HepG2 (cell line): ENCODE data around the gene IRAK1BP1. TPM values are rescaled to one million over a fixed set of nuclear protein-coding genes. Genes with fewer than 3 reads are reported as not detected.

Experiments
- ATAC-seq: fragments of 200-7000 bp; cut with Tn5 transposase; 3 replicates; pipeline ENCODE4 v1.9.1; 2020; ENCODE audit warnings: mild to moderate bottlenecking, moderate library complexity
- BruUV-seq: library from RNA; stranded (reverse); fragments of 400-500 nt; replicated peaks from 2 replicates; lab custom pipeline; 2021; lab: Mats Ljungman, UMichigan
- CTCF ChIA-PET: fragments of 300-600 bp; formaldehyde crosslinking; extraction: SDS; loops from one replicate; lab custom pipeline; 2021; ENCODE audit warnings: low total read pairs, inconsistent platforms, low intra/inter-chr PET ratio; lab: Yijun Ruan, JAX
- POLR2A ChIA-PET: fragments of 350-600 bp; sonication (Branson Sonifier 250); formaldehyde crosslinking; loops from one replicate; lab custom pipeline; 2020; ENCODE audit warnings: antibody characterized with exemption, inconsistent platforms; lab: Yijun Ruan, JAX
- DNase-seq: peaks from one replicate; pipeline ENCODE4 v3.0.0-alpha.2; 2015; ENCODE audit warnings: low spot score
- FAIRE-seq: peaks from 3 replicates; lab custom pipeline; 2011; peaks lifted over from hg19 to GRCh38; lab: Jason Lieb, UNC
- H2AFZ ChIP-seq: one replicate; pipeline ENCODE4 v1.6.1; 2011; ENCODE audit warnings: low read length, inconsistent platforms
- H3K27ac ChIP-seq: fragments of 300-600 bp; 3 replicates; pipeline ENCODE4 v1.8.0; 2011; ENCODE audit warnings: mixed run types, mild to moderate bottlenecking, mixed read lengths, low read length, inconsistent platforms; ENCODE audit not compliant: insufficient read depth; ENCODE audit errors: extremely low read length
- H3K27me3 ChIP-seq, 2 experiments: fragments of 200-600 bp in 1 of 2; 2 replicates in 1 of 2; 3 replicates in 1 of 2; pipeline versions ENCODE4 v1.6.0 to v1.8.0; 2011; ENCODE audit warnings: low read length in 2 of 2, mild to moderate bottlenecking in 2 of 2, moderate library complexity in 2 of 2, inconsistent platforms in 1 of 2; ENCODE audit not compliant: insufficient read depth in 2 of 2, control insufficient read depth in 1 of 2
- H3K36me3 ChIP-seq, 2 experiments: fragments of 200-600 bp in 1 of 2; replicated peaks in 1 of 2; 2 replicates in 1 of 2; 3 replicates in 1 of 2; pipeline versions ENCODE4 v1.5.1 to v1.8.0; 2011; ENCODE audit warnings: low read length in 2 of 2, inconsistent platforms in 1 of 2; ENCODE audit not compliant: insufficient read depth in 2 of 2, control insufficient read depth in 1 of 2
- H3K4me1 ChIP-seq: 2 replicates; pipeline ENCODE4 v1.5.1; 2012; ENCODE audit warnings: low read length, inconsistent platforms; ENCODE audit not compliant: insufficient read depth
- H3K4me2 ChIP-seq: 2 replicates; pipeline ENCODE4 v1.6.0; 2011; ENCODE audit warnings: low read depth, low read length, inconsistent platforms
- H3K4me3 ChIP-seq, 3 experiments: fragments of 200-600 bp in 1 of 3; sonication (generic), shearing (Covaris generic) in 1 of 3; replicated peaks in 1 of 3; 2 replicates each; pipeline ENCODE4 v1.5.1; 2011 to 2016; ENCODE audit warnings: low read length in 3 of 3, inconsistent platforms in 2 of 3, low read depth in 2 of 3, mild to moderate bottlenecking in 2 of 3, control low read depth in 1 of 3, mixed read lengths in 1 of 3; ENCODE audit not compliant: insufficient read depth in 1 of 3
- H3K79me2 ChIP-seq: one replicate; pipeline ENCODE4 v1.6.1; 2011; ENCODE audit warnings: low read length, inconsistent platforms; ENCODE audit not compliant: insufficient read depth
- H3K9ac ChIP-seq: 2 replicates; pipeline ENCODE4 v1.6.0; 2011; ENCODE audit warnings: mild to moderate bottlenecking, low read depth, low read length, inconsistent platforms; ENCODE audit not compliant: insufficient read depth
- H3K9me3 ChIP-seq: 2 replicates; pipeline ENCODE4 v1.5.1; 2012; ENCODE audit warnings: mild to moderate bottlenecking, low read length
- H4K20me1 ChIP-seq: 2 replicates; pipeline ENCODE4 v1.6.0; 2011; ENCODE audit warnings: inconsistent platforms, mild to moderate bottlenecking, low read length, moderate library complexity; ENCODE audit not compliant: insufficient read depth
- CREB1 ChIP-seq, 2 experiments: fragments of 450-650 bp in 1 of 2; IDR thresholded peaks; 2 replicates each; pipeline ENCODE4 v1.6.1; 2016 to 2017; ENCODE audit warnings: control low read depth in 1 of 2, mild to moderate bottlenecking in 1 of 2, missing compliant biosample characterization in 1 of 2, missing genetic modification characterization in 1 of 2
- ETV5 ChIP-seq: IDR thresholded peaks from 2 replicates; pipeline ENCODE4 v1.6.1; 2018; ENCODE audit warnings: missing biosample characterization, missing genetic modification reagents, inconsistent platforms, borderline replicate concordance
- FOXA1 ChIP-seq, 2 experiments: fragments of 450-650 bp in 1 of 2; sonication (generic) in 1 of 2; formaldehyde crosslinking in 1 of 2; IDR thresholded peaks; 2 replicates each; pipeline versions ENCODE4 v1.4.0 to v1.6.1; 2016 to 2020; ENCODE audit warnings: missing genetic modification reagents in 1 of 2
- GATA4 ChIP-seq: sonication (generic); IDR thresholded peaks from 2 replicates; pipeline ENCODE4 v1.6.1; 2016; ENCODE audit warnings: antibody characterized with exemption, low read depth, borderline replicate concordance
- HINFP ChIP-seq: sonication (generic); formaldehyde crosslinking; IDR thresholded peaks from 2 replicates; pipeline ENCODE4 v1.4.0; 2020; ENCODE audit warnings: low read depth, mild to moderate bottlenecking, missing genetic modification reagents
- KDM4B ChIP-seq: sonication (generic); formaldehyde crosslinking; IDR thresholded peaks from 2 replicates; pipeline ENCODE4 v1.4.0; 2020; ENCODE audit warnings: missing genetic modification reagents
- NFATC3 ChIP-seq: sonication (generic); formaldehyde crosslinking; IDR thresholded peaks from 2 replicates; pipeline ENCODE4 v1.5.1; 2020; ENCODE audit warnings: mild to moderate bottlenecking, missing genetic modification reagents
- NFKBIZ ChIP-seq: IDR thresholded peaks from 2 replicates; pipeline ENCODE4 v1.6.1; 2018; ENCODE audit warnings: missing genetic modification reagents, missing compliant biosample characterization
- NONO ChIP-seq, 2 experiments: fragments of 450-650 bp in 1 of 2; sonication (generic) in 1 of 2; formaldehyde crosslinking in 1 of 2; IDR thresholded peaks in 1 of 2; conservative IDR thresholded peaks in 1 of 2; 2 replicates each; pipeline versions ENCODE4 v1.6.1 to v1.8.0; 2017 to 2022; ENCODE audit warnings: mild to moderate bottlenecking in 1 of 2, missing genetic modification reagents in 1 of 2, moderate library complexity in 1 of 2
- SAP130 ChIP-seq: IDR thresholded peaks from 2 replicates; pipeline ENCODE4 v1.6.1; 2016; ENCODE audit warnings: low read depth
- SATB2 ChIP-seq: sonication (generic); formaldehyde crosslinking; IDR thresholded peaks from 2 replicates; pipeline ENCODE4 v1.5.0; 2020; ENCODE audit warnings: missing genetic modification reagents
- SP1 ChIP-seq, 2 experiments: fragments of 450-650 bp in 1 of 2; sonication (generic) in 1 of 2; formaldehyde crosslinking in 1 of 2; IDR thresholded peaks; 2 replicates each; pipeline versions ENCODE4 v1.4.0 to v1.6.1; 2016 to 2020; ENCODE audit warnings: missing genetic modification reagents in 1 of 2
- TEAD2 ChIP-seq: sonication (generic); formaldehyde crosslinking; IDR thresholded peaks from 2 replicates; pipeline ENCODE4 v1.9.0; 2021; ENCODE audit warnings: missing genetic modification reagents
- ZIK1 ChIP-seq: sonication (generic); formaldehyde crosslinking; IDR thresholded peaks from 2 replicates; pipeline ENCODE4 v1.5.0; 2020; ENCODE audit warnings: mild to moderate bottlenecking, low read depth, missing genetic modification reagents, borderline replicate concordance
- ZNF670 ChIP-seq: sonication (generic); formaldehyde crosslinking; IDR thresholded peaks from 2 replicates; pipeline ENCODE4 v1.8.0; 2022; ENCODE audit warnings: mild to moderate bottlenecking, missing genetic modification reagents, borderline replicate concordance
- ZNF768 ChIP-seq: sonication (generic); formaldehyde crosslinking; IDR thresholded peaks from 2 replicates; pipeline ENCODE4 v1.4.0; 2020; ENCODE audit warnings: missing genetic modification reagents
- ZNF841 ChIP-seq: sonication (generic); formaldehyde crosslinking; IDR thresholded peaks from 2 replicates; pipeline ENCODE4 v1.8.1; 2023; ENCODE audit warnings: missing genetic modification reagents, borderline replicate concordance
- WGBS: methylation state at CpG from one replicate; pipeline ENCODE4 v1.1.6; 2017; ENCODE audit warnings: low lambda C conversion rate; 5-methylcytosine and 5-hydroxymethylcytosine counted together
- in situ Hi-C: cut with HindIII; loops from 2 replicates; pipeline ENCODE4 v1.10.0; 2017; ENCODE audit warnings: low pct_unique_long_range_greater_than_20kb; ENCODE audit not compliant: extremely low pct_ligation_motif_present
- intact Hi-C: fragments of 100-400 bp; cut with micrococcal nuclease; formaldehyde crosslinking; loops from one replicate; pipeline ENCODE4 v1.10.0; 2022; ENCODE audit not compliant: unreplicated experiment
- polyA plus RNA-seq, 8 experiments: library from polyadenylated mRNA; depleted of rRNA in 3 of 8; stranded (reverse) in 7 of 8; unstranded in 1 of 8; fragments of >200 nt; fragmentation: Illumina TruSeq in 4 of 8; extraction: Trizol in 4 of 8; gene quantifications; 2 replicates each; pipeline versions ENCODE4 v1.2.1 to v1.2.3, GENCODE V29; 2011 to 2016; ENCODE audit warnings: low read depth in 4 of 8, missing spikeins in 1 of 8, mixed read lengths in 1 of 8; ENCODE audit not compliant: insufficient read depth in 1 of 8
- total RNA-seq, 5 experiments: library from RNA; depleted of rRNA; stranded (reverse); fragments of >200 nt; fragmentation: Illumina TruSeq; extraction: Trizol; gene quantifications; 2 replicates each; pipeline ENCODE4 v1.2.3, GENCODE V29; 2016; ENCODE audit warnings: low read depth in 1 of 5
- TF ChIP-seq, protein P1 (sequence below): sonication (generic); formaldehyde crosslinking; IDR thresholded peaks from 2 replicates; pipeline ENCODE4 v1.4.0; 2020; ENCODE audit warnings: missing genetic modification reagents, borderline replicate concordance

Gene IRAK1BP1
- total and polyA plus RNA-seq, 2 of the 13 experiments (the other 11 are each of a cell fraction or from before 2014, with no cell fraction given), result 0.86 to 1.5 TPM

GRCh38 chr6:78854546-78854945 lies 12.8 kb upstream of the IRAK1BP1 start:
- POLR2A ChIA-PET, result no interaction called here
- WGBS, result 78% methylated on average over 9 of the region's 9 CpGs
- H3K36me3 ChIP-seq, result no peaks in the 10 kb centered on the region
- FAIRE-seq (no peak), ATAC-seq (no peak), DNase-seq (no peak)
- TF ChIP-seq NFKBIZ (CRISPR knock-in tag) (no peak), TEAD2 (CRISPR knock-in tag) (no peak), NONO (IDR thresholded peaks at IDR 0.05) (no peak), NONO (CRISPR knock-in tag; conservative IDR thresholded peaks at IDR 0.05) (no peak), GATA4 (no peak), SP1 (IDR thresholded peaks at IDR 0.05) (no peak), SP1 (CRISPR knock-in tag; IDR thresholded peaks at IDR 0.05) (no peak), ETV5 (CRISPR knock-in tag) (no peak), ZIK1 (CRISPR knock-in tag) (no peak), CREB1 (IDR thresholded peaks at IDR 0.05) (no peak), CREB1 (CRISPR knock-in tag; IDR thresholded peaks at IDR 0.05) (no peak), FOXA1 (IDR thresholded peaks at IDR 0.05) (no peak), FOXA1 (CRISPR knock-in tag; IDR thresholded peaks at IDR 0.05) (no peak), ZNF670 (CRISPR knock-in tag) (no peak), KDM4B (CRISPR knock-in tag) (no peak), SATB2 (CRISPR knock-in tag) (no peak), ZNF768 (CRISPR knock-in tag) (no peak), SAP130 (CRISPR knock-in tag) (no peak), HINFP (no peak), ZNF841 (no peak), NFATC3 (CRISPR knock-in tag) (no peak)
- TF ChIP-seq, protein P1, sequence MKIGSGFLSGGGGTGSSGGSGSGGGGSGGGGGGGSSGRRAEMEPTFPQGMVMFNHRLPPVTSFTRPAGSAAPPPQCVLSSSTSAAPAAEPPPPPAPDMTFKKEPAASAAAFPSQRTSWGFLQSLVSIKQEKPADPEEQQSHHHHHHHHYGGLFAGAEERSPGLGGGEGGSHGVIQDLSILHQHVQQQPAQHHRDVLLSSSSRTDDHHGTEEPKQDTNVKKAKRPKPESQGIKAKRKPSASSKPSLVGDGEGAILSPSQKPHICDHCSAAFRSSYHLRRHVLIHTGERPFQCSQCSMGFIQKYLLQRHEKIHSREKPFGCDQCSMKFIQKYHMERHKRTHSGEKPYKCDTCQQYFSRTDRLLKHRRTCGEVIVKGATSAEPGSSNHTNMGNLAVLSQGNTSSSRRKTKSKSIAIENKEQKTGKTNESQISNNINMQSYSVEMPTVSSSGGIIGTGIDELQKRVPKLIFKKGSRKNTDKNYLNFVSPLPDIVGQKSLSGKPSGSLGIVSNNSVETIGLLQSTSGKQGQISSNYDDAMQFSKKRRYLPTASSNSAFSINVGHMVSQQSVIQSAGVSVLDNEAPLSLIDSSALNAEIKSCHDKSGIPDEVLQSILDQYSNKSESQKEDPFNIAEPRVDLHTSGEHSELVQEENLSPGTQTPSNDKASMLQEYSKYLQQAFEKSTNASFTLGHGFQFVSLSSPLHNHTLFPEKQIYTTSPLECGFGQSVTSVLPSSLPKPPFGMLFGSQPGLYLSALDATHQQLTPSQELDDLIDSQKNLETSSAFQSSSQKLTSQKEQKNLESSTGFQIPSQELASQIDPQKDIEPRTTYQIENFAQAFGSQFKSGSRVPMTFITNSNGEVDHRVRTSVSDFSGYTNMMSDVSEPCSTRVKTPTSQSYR (CRISPR knock-in tag), result no peak
- H3K79me2 ChIP-seq, result no peaks in the 10 kb centered on the region
- intact Hi-C loops, result no loop called here
- no peak overlapping the region for H3K4me2 ChIP-seq
- no peaks in the 10 kb centered on the region for H3K9me3 ChIP-seq
- no peak overlapping the region for H2AFZ ChIP-seq
- no peak overlapping the region for H3K4me3 ChIP-seq
- H3K27ac ChIP-seq, result no peak overlapping the region
- BruUV-seq, result no TSS peak
- in situ Hi-C loops, result no loop called here
- peaks cover 6% of the 10 kb centered on the region for H3K4me1 ChIP-seq
- H3K9ac ChIP-seq, result no peak overlapping the region
- H3K27me3 ChIP-seq, result no peaks in the 10 kb centered on the region
- no peaks in the 10 kb centered on the region for H4K20me1 ChIP-seq
- CTCF ChIA-PET, result no interaction called here
